Right ventricle myocardium inferior (tissue), 1 donor: ENCODE data around the gene AHRR. TPM values are rescaled to one million over a fixed set of nuclear protein-coding genes. Genes with fewer than 3 reads are reported as not detected.
"Not testable (repeated sequence)": the region's sequence is repeated elsewhere in the genome, so short reads cannot be mapped to it uniquely, and the experiment has no call there.

Experiments used
- ATAC-seq: fragments of 200-7000 bp; cut with Tn5 transposase; one replicate; pipeline ENCODE4 v1.9.1; 2020; ENCODE audit warnings: mild to moderate bottlenecking, moderate library complexity
- DNase-seq: peaks from one replicate; pipeline ENCODE4 v3.0.0; 2021; ENCODE audit errors: missing footprints
- intact Hi-C: fragments of 100-400 bp; cut with DNase I; formaldehyde crosslinking; loops from one replicate; pipeline ENCODE4 v1.11.0; 2022
- total RNA-seq: library from RNA; stranded (reverse); fragmentation: NEBNext Ultra II Directional; extraction: Animal tissue kit (Norgen Biotek cat#: 25700); gene quantifications from one replicate; pipeline ENCODE4 v1.2.1, GENCODE V29; 2021
- donor health status: DM: no; HTN: yes; CAD: no; lungs with severe emphysema.

Gene AHRR
- total RNA-seq, 1 donor from 2014 or later, result 2.1 TPM

DNA sequence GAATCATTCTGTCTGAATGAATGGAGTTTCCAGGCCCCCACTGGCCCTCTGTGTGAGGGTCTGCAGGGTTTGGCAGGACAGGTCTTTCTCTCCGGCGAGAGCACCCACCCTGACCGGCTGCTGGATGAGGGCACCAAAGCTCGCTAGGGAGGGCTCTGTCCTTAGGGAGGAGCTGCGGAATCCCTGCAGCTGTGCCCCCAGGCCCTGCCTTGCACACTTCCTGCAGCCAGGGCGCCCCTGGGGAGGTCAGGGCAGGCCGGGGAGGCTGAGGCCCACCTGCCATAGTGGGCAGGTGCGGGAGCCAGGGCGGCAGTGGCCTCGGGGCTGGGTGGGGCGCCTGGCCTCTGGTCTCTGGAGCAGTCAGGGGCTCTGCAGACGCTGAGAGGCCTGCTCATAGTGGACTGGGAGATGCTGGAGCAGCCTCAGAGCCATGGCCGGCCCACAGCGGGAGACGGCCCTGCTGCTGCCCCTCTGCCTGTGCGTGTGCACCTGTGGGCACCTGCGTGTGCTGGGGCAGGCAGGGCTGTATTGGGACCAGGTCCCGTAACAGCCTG is 157.5 kb downstream of the AHRR start:
- intact Hi-C loops, result no loop called here
- DNase-seq (no peak), ATAC-seq (no peak)

DNA sequence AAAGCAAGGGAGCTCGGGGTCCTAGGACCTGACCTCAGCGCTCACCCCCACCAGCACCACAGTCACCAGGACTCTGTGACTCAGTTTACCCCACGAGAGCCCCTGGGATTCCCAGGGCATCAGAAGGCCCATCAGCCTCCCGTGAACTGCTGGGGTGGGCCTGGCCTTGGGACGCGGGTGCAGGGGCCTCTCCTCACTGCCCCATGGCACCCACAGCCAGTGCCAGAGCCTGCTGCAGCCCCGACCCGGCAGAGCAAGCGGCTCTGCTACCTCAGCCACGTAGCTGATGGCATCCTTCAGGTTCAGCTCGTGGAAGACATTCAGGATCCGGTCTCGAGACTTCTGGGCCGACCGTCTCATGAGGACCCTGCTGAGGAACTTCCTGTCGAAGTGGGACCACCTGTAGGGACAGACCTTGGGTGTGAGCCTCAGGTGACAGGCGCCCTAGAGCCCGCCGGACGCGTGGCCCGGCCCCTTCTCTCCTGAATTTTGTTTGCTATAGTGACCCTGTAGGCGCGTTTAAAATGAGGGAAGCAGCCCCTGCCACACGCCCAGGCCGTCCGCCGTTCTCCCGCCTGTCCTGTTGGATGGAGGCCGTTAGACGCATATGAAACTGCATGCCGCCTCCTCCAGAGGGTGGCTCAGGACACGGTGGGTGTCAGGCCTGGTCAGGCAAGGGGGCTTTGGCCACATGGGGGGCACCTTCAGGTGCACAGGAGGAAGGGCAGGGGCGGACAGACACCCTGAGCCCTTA is 158.2 kb downstream of the AHRR start:
- ATAC-seq (no peak), DNase-seq (no peak)
- intact Hi-C loops, result no loop called here

DNA sequence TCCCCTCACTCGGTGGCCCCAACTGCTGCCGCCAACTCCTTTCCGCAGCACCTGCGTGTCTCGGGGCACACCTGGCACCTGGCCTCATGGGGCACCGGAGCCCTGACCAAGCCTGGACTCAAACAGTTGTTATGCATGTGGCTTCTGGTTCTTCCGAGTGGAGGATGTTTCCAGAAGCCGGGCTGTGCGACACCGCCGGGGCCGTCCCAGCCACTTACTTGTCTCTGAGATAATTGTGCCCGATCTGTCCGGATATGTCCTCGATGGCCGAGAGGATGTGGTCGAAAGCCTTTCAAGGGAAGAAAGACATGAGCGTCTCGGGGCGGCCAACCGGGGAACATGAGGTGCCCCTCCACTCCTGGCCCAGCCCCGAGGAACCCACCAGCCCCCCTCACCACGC is 159.8 kb downstream of the AHRR start:
- intact Hi-C loops, result no loop called here
- ATAC-seq (no peak), DNase-seq (no peak)

DNA sequence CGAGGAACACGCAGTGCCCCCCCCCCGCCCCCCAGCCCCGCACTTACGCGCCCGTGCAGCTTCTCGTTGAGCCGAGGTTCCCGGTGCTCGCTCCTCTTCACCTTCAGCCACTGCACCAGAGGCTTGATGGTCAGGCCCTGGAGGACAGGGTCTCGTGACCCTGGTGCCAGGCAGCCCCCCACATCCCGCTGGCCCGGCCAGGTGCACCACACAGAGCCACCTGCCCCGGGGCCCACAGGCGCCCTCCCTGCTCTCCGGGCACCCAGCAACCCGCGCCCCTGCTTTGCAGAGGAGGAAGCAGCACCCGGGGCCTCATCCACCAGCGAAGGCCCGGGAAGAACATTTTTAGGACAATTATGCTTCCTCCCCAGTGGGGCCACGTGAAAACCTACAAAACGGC is 160.5 kb downstream of the AHRR start:
- DNase-seq (no peak), ATAC-seq (no peak)
- intact Hi-C loops, result no loop called here

- ATAC-seq, result no peak
- intact Hi-C loops, result no loop called here
- no peak for DNase-seq
Measured at GRCh38 chr5:482506-482905, 161.0 kb downstream of the AHRR start.

- ATAC-seq (no peak), DNase-seq (no peak)
- intact Hi-C loops, result no loop called here
Measured at GRCh38 chr5:483011-483410, 161.5 kb downstream of the AHRR start.

- ATAC-seq (no peak), DNase-seq (no peak)
- intact Hi-C loops, result no loop called here
Measured at GRCh38 chr5:483434-484140, 162.1 kb downstream of the AHRR start.

- no peak for DNase-seq
- ATAC-seq, result no peak
- intact Hi-C loops, result no loop called here
Measured at GRCh38 chr5:484556-484955, 163.0 kb downstream of the AHRR start.

- intact Hi-C loops, result no loop called here
- DNase-seq (no peak), ATAC-seq (no peak)
Measured at GRCh38 chr5:485113-485945, 163.8 kb downstream of the AHRR start.

- DNase-seq (no peak), ATAC-seq (no peak)
- intact Hi-C loops, result no loop called here
Measured at GRCh38 chr5:485946-486491, 164.5 kb downstream of the AHRR start.

DNA sequence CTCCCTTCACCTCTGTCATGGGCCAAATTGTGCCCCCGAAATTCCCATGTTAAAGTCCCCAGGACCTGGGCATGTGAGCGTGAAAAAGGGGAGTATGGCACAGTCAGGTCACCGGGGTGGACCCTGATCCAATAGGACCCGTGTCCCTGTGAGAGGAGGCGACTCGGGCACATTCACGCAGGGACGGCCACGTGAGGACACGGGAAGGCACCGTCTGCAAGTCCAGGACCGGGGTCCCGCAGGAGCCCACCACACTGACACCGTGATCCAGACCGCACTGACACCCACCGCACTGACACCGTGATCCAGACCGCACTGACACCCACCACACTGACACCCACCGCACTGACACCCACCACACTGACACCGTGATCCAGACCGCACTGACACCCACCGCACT is 165.1 kb downstream of the AHRR start:
- intact Hi-C loops, ATAC-seq, DNase-seq: not testable (repeated sequence)

Other genes starting within 250 kb of the AHRR start
- gene PLEKHG4B, start 229.5 kb upstream of the AHRR start, total RNA-seq, result not detected
- 74.9 TPM for gene LRRC14B, start 130.2 kb upstream of the AHRR start, total RNA-seq
- 9.4 TPM for gene CCDC127, start 103.6 kb upstream of the AHRR start, total RNA-seq
- gene SDHA, start 103.4 kb upstream of the AHRR start, total RNA-seq, result 811 TPM
- 34.4 TPM for gene PDCD6, start 50.1 kb upstream of the AHRR start, total RNA-seq
- gene EXOC3, start 121.5 kb downstream of the AHRR start, total RNA-seq, result 47.3 TPM
- 1.1 TPM for gene SLC9A3, start 202.7 kb downstream of the AHRR start, total RNA-seq